GM19397 (cell line): ENCODE results near the gene COX10.
"Not testable (repeated sequence)": the region's sequence is repeated elsewhere in the genome, so short reads cannot be mapped to it uniquely, and the experiment has no call there.

Experiments
- ATAC-seq: cut with Tn5 transposase; IDR thresholded peaks from one replicate; pipeline ENCODE4 v1.9.1; 2021; ENCODE audit warnings: mild to moderate bottlenecking, moderate library complexity; ENCODE audit not compliant: unreplicated experiment

The COX10 gene

GRCh38 chr17:14069251-14070021 is at the start of gene COX10:
Gene COX10, plus strand, starts transcription at chr17:14069504. Its CDS starts 102 bp downstream, at chr17:14069606.
- ATAC-seq: peak; percentile 99

GRCh38 chr17:14021651-14022294 is 47.5 kb upstream of the COX10 start:
- ATAC-seq: not testable (repeated sequence)

GRCh38 chr17:14029755-14030154 is 39.5 kb upstream of the COX10 start:
- ATAC-seq: not testable (repeated sequence)

GRCh38 chr17:14032234-14032633 is 37.1 kb upstream of the COX10 start:
- no peak for ATAC-seq

- ATAC-seq: no peak
These were observed 36.1 kb upstream of the COX10 start for GRCh38 chr17:14033166-14033565.

GRCh38 chr17:14037453-14037852 is 31.9 kb upstream of the COX10 start:
- ATAC-seq: no peak

GRCh38 chr17:14038206-14038605 is 31.1 kb upstream of the COX10 start:
- ATAC-seq: no peak

GRCh38 chr17:14042411-14042810 is 26.9 kb upstream of the COX10 start:
- no peak for ATAC-seq

- ATAC-seq: no peak
These were observed 24.6 kb upstream of the COX10 start for GRCh38 chr17:14044702-14045101.

GRCh38 chr17:14046978-14047377 is 22.3 kb upstream of the COX10 start:
- no peak for ATAC-seq

GRCh38 chr17:14047591-14047990 is 21.7 kb upstream of the COX10 start:
- no peak for ATAC-seq

- ATAC-seq: no peak
These were observed 21.1 kb upstream of the COX10 start for GRCh38 chr17:14048169-14048568.

GRCh38 chr17:14050616-14051015 is 18.7 kb upstream of the COX10 start:
- ATAC-seq: no peak

GRCh38 chr17:14051692-14052091 is 17.6 kb upstream of the COX10 start:
- ATAC-seq: no peak

- ATAC-seq: no peak
These were observed 16.3 kb upstream of the COX10 start for GRCh38 chr17:14052886-14053615.

- no peak for ATAC-seq
These were observed 11.7 kb upstream of the COX10 start for GRCh38 chr17:14057591-14057990.

- no peak for ATAC-seq
These were observed 11.3 kb upstream of the COX10 start for GRCh38 chr17:14058051-14058450.

GRCh38 chr17:14060706-14061105 is 8.6 kb upstream of the COX10 start:
- ATAC-seq: no peak

GRCh38 chr17:14061666-14062560 is 7.4 kb upstream of the COX10 start:
- no peak for ATAC-seq

- ATAC-seq: no peak
These were observed 2.0 kb upstream of the COX10 start for GRCh38 chr17:14067347-14067746.
